ENCODE results near the gene KLHL29.

Gene KLHL29

GRCh38 chr2:23447405-23447804 is 62.4 kb downstream of the KLHL29 start:
- no peak for DNase-seq

- DNase-seq, result no peak
Observed at GRCh38 chr2:23448906-23449305, 63.9 kb downstream of the KLHL29 start.

- no peak for DNase-seq
Observed at GRCh38 chr2:23449413-23449812, 64.4 kb downstream of the KLHL29 start.

GRCh38 chr2:23449831-23450331 is 64.9 kb downstream of the KLHL29 start:
- peak in 1 of 56 donors; percentile 13 for DNase-seq

- no peak for DNase-seq
Observed at GRCh38 chr2:23452372-23452771, 67.4 kb downstream of the KLHL29 start.

- no peak for DNase-seq
Observed at GRCh38 chr2:23452853-23453420, 68.0 kb downstream of the KLHL29 start.

- no peak for DNase-seq
Observed at GRCh38 chr2:23453432-23453831, 68.5 kb downstream of the KLHL29 start.

- no peak for DNase-seq
Observed at GRCh38 chr2:23453836-23454460, 69.0 kb downstream of the KLHL29 start.

- no peak for DNase-seq
Observed at GRCh38 chr2:23454501-23455120, 69.6 kb downstream of the KLHL29 start.

- no peak for DNase-seq
Observed at GRCh38 chr2:23456396-23456795, 71.4 kb downstream of the KLHL29 start.

- DNase-seq, result no peak
Observed at GRCh38 chr2:23456881-23457760, 72.1 kb downstream of the KLHL29 start.

- DNase-seq, result no peak
Observed at GRCh38 chr2:23457990-23458682, 73.2 kb downstream of the KLHL29 start.

- DNase-seq, result no peak
Observed at GRCh38 chr2:23459032-23459431, 74.1 kb downstream of the KLHL29 start.

- no peak for DNase-seq
Observed at GRCh38 chr2:23460228-23460627, 75.2 kb downstream of the KLHL29 start.

GRCh38 chr2:23460993-23461392 is 76.0 kb downstream of the KLHL29 start:
- no peak for DNase-seq

- DNase-seq, result no peak
Observed at GRCh38 chr2:23464156-23464555, 79.2 kb downstream of the KLHL29 start.

- no peak for DNase-seq
Observed at GRCh38 chr2:23464905-23465537, 80.0 kb downstream of the KLHL29 start.

- no peak for DNase-seq
Observed at GRCh38 chr2:23465936-23466335, 81.0 kb downstream of the KLHL29 start.

- DNase-seq, result no peak
Observed at GRCh38 chr2:23467618-23468017, 82.6 kb downstream of the KLHL29 start.

GRCh38 chr2:23468474-23469141 is 83.6 kb downstream of the KLHL29 start:
- DNase-seq, result no peak
